DOHH2 (cell line): ENCODE results near the gene NIFK.

Source experiments
- H3F3A ChIP-seq: fragments of 200-600 bp; sonication (generic), shearing (Covaris generic); 2 replicates; pipeline ENCODE4 v1.6.0; 2016; ENCODE audit warnings: antibody characterized with exemption, mild to moderate bottlenecking; ENCODE audit not compliant: control insufficient read depth, insufficient read depth
- H3K27ac ChIP-seq: fragments of 200-600 bp; sonication (generic); 2 replicates; pipeline ENCODE4 v1.5.1; 2014; ENCODE audit warnings: low read depth, mild to moderate bottlenecking, low read length, moderate library complexity
- H3K27me3 ChIP-seq: fragments of 200-600 bp; sonication (generic); 2 replicates; pipeline ENCODE4 v1.6.1; 2014; ENCODE audit warnings: mild to moderate bottlenecking, low read length, mixed read lengths; ENCODE audit not compliant: control insufficient read depth
- H3K36me3 ChIP-seq: fragments of 200-600 bp; sonication (generic); 2 replicates; pipeline ENCODE4 v1.6.1; 2014; ENCODE audit warnings: mild to moderate bottlenecking, low read length, moderate library complexity, mixed read lengths; ENCODE audit not compliant: control insufficient read depth
- H3K4me1 ChIP-seq: fragments of 200-600 bp; sonication (generic); 2 replicates; pipeline ENCODE4 v1.6.1; 2014; ENCODE audit warnings: mild to moderate bottlenecking, low read length, mixed read lengths; ENCODE audit not compliant: control insufficient read depth
- H3K4me2 ChIP-seq: fragments of 200-600 bp; sonication (generic); 2 replicates; pipeline ENCODE4 v1.6.0; 2014; ENCODE audit warnings: mild to moderate bottlenecking, low read length, moderate library complexity
- H3K4me3 ChIP-seq: fragments of 200-600 bp; sonication (generic); 2 replicates; pipeline ENCODE4 v1.5.1; 2014; ENCODE audit warnings: mild to moderate bottlenecking, low read length, mixed read lengths
- H3K79me2 ChIP-seq: fragments of 200-600 bp; sonication (generic); 2 replicates; pipeline ENCODE4 v1.6.1; 2014; ENCODE audit warnings: mild to moderate bottlenecking, low read length, mixed read lengths; ENCODE audit not compliant: control insufficient read depth
- H3K9me2 ChIP-seq: fragments of 200-600 bp; sonication (generic); replicated peaks from 2 replicates; pipeline ENCODE4 v1.6.1; 2014; ENCODE audit warnings: mild to moderate bottlenecking, low read length, mixed read lengths; ENCODE audit not compliant: control insufficient read depth
- H3K9me3 ChIP-seq: fragments of 200-600 bp; sonication (generic); 2 replicates; pipeline ENCODE4 v1.6.1; 2014; ENCODE audit warnings: antibody characterized with exemption, low read length, mixed read lengths; ENCODE audit not compliant: control insufficient read depth, insufficient read depth
- H4K20me1 ChIP-seq: fragments of 200-600 bp; sonication (generic); 2 replicates; pipeline ENCODE4 v1.6.0; 2014; ENCODE audit warnings: low read depth, mild to moderate bottlenecking, antibody characterized with exemption, low read length, moderate library complexity; ENCODE audit not compliant: control insufficient read depth, insufficient read depth
- CTCF ChIP-seq: fragments of 200-600 bp; sonication (generic); IDR thresholded peaks from one replicate; pipeline ENCODE4 v1.5.1; 2014; ENCODE audit warnings: antibody characterized with exemption, mild to moderate bottlenecking, low read depth, low read length; ENCODE audit not compliant: poor library complexity, severe bottlenecking
- EZH2phosphoT487 ChIP-seq: fragments of 200-600 bp; sonication (generic); IDR thresholded peaks from 2 replicates; pipeline ENCODE4 v1.6.1; 2017; ENCODE audit warnings: borderline replicate concordance, mild to moderate bottlenecking, antibody characterized with exemption, low read length, moderate library complexity, mixed read lengths

Gene NIFK

GRCh38 chr2:121736462-121737336 is at the start of gene NIFK:
Gene NIFK (minus strand): TSS chr2:121736875. CDS start chr2:121736850, 25 bp downstream.
- Histone ChIP-seq H3K4me3 (peak within 1 kb of the TSS; percentile 80), H3K36me3 (peaks cover 47% of the 10 kb centered on the region), H4K20me1 (peaks cover 19% of the 10 kb centered on the region), H3K4me1 (peaks cover 19% of the 10 kb centered on the region), H3K4me2 (peak within 1 kb of the TSS; percentile 66), H3K27ac (peak within 1 kb of the TSS; percentile 42), H3F3A (no peaks in the 10 kb centered on the region), H3K27me3 (no peaks in the 10 kb centered on the region), H3K79me2 (peaks cover 49% of the 10 kb centered on the region), H3K9me3 (no peaks in the 10 kb centered on the region), H3K9me2 (no peaks in the 10 kb centered on the region)
- TF ChIP-seq EZH2phosphoT487 (no peak), CTCF (no peak)

GRCh38 chr2:121783180-121783579 is 46.5 kb upstream of the NIFK start:
- Histone ChIP-seq H3K4me2 (no peak overlapping the region), H4K20me1 (no peaks in the 10 kb centered on the region), H3K36me3 (no peaks in the 10 kb centered on the region), H3K4me3 (no peak overlapping the region), H3K27ac (no peak overlapping the region), H3K79me2 (no peaks in the 10 kb centered on the region), H3K9me3 (no peaks in the 10 kb centered on the region), H3F3A (no peaks in the 10 kb centered on the region), H3K4me1 (no peaks in the 10 kb centered on the region), H3K9me2 (no peaks in the 10 kb centered on the region), H3K27me3 (no peaks in the 10 kb centered on the region)
- TF ChIP-seq EZH2phosphoT487 (no peak), CTCF (no peak)

- Histone ChIP-seq H3K79me2 (no peaks in the 10 kb centered on the region), H3K36me3 (no peaks in the 10 kb centered on the region), H4K20me1 (no peaks in the 10 kb centered on the region), H3K27me3 (no peaks in the 10 kb centered on the region), H3K9me3 (no peaks in the 10 kb centered on the region), H3K4me3 (no peak overlapping the region), H3K9me2 (no peaks in the 10 kb centered on the region), H3F3A (no peaks in the 10 kb centered on the region), H3K4me1 (no peaks in the 10 kb centered on the region), H3K27ac (no peak overlapping the region), H3K4me2 (no peak overlapping the region)
- TF ChIP-seq EZH2phosphoT487, result no peak
- no peak for TF ChIP-seq CTCF
These were observed 42.2 kb upstream of the NIFK start for GRCh38 chr2:121778741-121779487.
